ENCODE measurements around the gene SLC25A15.

DNA sequence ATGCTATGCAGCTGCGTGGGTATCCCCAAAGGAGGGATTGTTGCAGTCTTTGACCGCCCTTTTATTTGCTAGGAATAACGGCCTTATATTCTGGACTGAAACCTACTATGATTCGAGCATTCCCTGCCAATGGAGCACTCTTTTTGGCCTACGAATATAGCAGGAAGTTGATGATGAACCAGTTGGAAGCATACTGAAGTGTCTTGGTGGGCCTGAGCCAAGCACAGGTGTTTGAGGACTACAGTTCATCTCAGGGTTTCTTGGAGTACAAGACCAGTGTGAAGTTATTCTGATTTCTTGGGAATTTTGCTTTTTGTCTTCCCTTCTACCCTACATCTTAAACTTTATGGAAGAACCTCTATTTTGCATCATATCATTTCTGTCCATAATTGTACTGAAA, 20.1 kb downstream of the SLC25A15 start:
- TF ChIP-seq EZH2phosphoT487 (IDR thresholded peaks at IDR 0.05; ENCODE audit: low read length) = no peak
- TF ChIP-seq, protein P1, sequence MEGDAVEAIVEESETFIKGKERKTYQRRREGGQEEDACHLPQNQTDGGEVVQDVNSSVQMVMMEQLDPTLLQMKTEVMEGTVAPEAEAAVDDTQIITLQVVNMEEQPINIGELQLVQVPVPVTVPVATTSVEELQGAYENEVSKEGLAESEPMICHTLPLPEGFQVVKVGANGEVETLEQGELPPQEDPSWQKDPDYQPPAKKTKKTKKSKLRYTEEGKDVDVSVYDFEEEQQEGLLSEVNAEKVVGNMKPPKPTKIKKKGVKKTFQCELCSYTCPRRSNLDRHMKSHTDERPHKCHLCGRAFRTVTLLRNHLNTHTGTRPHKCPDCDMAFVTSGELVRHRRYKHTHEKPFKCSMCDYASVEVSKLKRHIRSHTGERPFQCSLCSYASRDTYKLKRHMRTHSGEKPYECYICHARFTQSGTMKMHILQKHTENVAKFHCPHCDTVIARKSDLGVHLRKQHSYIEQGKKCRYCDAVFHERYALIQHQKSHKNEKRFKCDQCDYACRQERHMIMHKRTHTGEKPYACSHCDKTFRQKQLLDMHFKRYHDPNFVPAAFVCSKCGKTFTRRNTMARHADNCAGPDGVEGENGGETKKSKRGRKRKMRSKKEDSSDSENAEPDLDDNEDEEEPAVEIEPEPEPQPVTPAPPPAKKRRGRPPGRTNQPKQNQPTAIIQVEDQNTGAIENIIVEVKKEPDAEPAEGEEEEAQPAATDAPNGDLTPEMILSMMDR (IDR thresholded peaks at IDR 0.05; ENCODE audit: low read length) = no peak
- no peak for TF ChIP-seq EZH2 (optimal IDR thresholded peaks at IDR 0.05; ENCODE audit: low read depth, low read length)

Data from MM.1S (cell line).